HCT116 (cell line): Measurements from ENCODE around the gene ANKZF1. TPM values are rescaled to one million over a fixed set of nuclear protein-coding genes. Genes with fewer than 3 reads are reported as not detected.

Experiments
- ATAC-seq: fragments of 200-7000 bp; cut with Tn5 transposase; 2 replicates; pipeline ENCODE4 v1.9.1; 2020; ENCODE audit warnings: mild to moderate bottlenecking, moderate library complexity
- BruUV-seq: library from RNA; stranded (reverse); fragments of 400-500 nt; replicated peaks from 2 replicates; lab custom pipeline; 2021; lab: Mats Ljungman, UMichigan
- CTCF ChIA-PET: fragments of 300-600 bp; sonication (Branson Sonifier 250); formaldehyde crosslinking; loops from one replicate; lab custom pipeline; 2021; ENCODE audit warnings: antibody characterized with exemption; lab: Charles Lee
- POLR2A ChIA-PET: fragments of 300-600, 350-600 bp; sonication (Branson Sonifier 250); formaldehyde crosslinking; loops from one replicate; lab custom pipeline; 2021; ENCODE audit warnings: antibody characterized with exemption; lab: Charles Lee
- RAD21 ChIA-PET, 2 experiments: fragments of 300-600 bp; sonication (Branson Sonifier 250); formaldehyde crosslinking; loops; one replicate each; lab custom pipeline; 2023; ENCODE audit warnings: low total read pairs in 2 of 2; ENCODE audit not compliant: uncharacterized antibody in 2 of 2, unreplicated experiment in 2 of 2, low non-redundant PET in 1 of 2; lab: Charles Lee
- DNase-seq: peaks from one replicate; pipeline ENCODE4 v3.0.0-alpha.2; 2010; ENCODE audit warnings: low read depth, low spot score
- H2AFZ ChIP-seq: fragments of 200-600 bp; shearing (Covaris generic), sonication (generic); 2 replicates; pipeline ENCODE4 v1.6.1; 2017; ENCODE audit warnings: low read depth, mixed run types, mixed read lengths, antibody characterized with exemption, low read length; ENCODE audit not compliant: poor library complexity, severe bottlenecking
- H3K27ac ChIP-seq: 2 replicates; pipeline ENCODE4 v1.5.1; 2012; ENCODE audit warnings: low read depth, low read length
- H3K27me3 ChIP-seq: fragments of 200-600 bp; sonication (generic); 2 replicates; pipeline ENCODE4 v1.6.1; 2016; ENCODE audit warnings: mixed run types, low read length, mixed read lengths; ENCODE audit not compliant: insufficient read depth
- H3K36me3 ChIP-seq, 2 experiments: fragments of 200-500 bp in 1 of 2; fragments of 200-600 bp in 1 of 2; sonication (Bioruptor generic) in 1 of 2; sonication (generic) in 1 of 2; 2 replicates each; pipeline versions ENCODE4 v1.5.1 to v1.6.1; 2014 to 2016; ENCODE audit warnings: low read length in 2 of 2, inconsistent platforms in 1 of 2, mixed read lengths in 1 of 2, mixed run types in 1 of 2; ENCODE audit not compliant: insufficient read depth in 2 of 2, control insufficient read depth in 1 of 2
- H3K4me1 ChIP-seq, 2 experiments: fragments of 200-600 bp in 1 of 2; sonication (generic) in 1 of 2; 2 replicates each; pipeline versions ENCODE4 v1.5.1 to v1.6.1; 2012 to 2017; ENCODE audit warnings: low read length in 2 of 2, inconsistent platforms in 1 of 2, mild to moderate bottlenecking in 1 of 2, mixed read lengths in 1 of 2, mixed run types in 1 of 2, moderate library complexity in 1 of 2; ENCODE audit not compliant: insufficient read depth in 2 of 2, control insufficient read depth in 1 of 2
- H3K4me2 ChIP-seq: fragments of 200-600 bp; sonication (generic); 2 replicates; pipeline ENCODE4 v1.6.1; 2017; ENCODE audit warnings: mixed run types, low read length, mixed read lengths
- H3K4me3 ChIP-seq, 2 experiments: fragments of 200-600 bp in 1 of 2; sonication (generic) in 1 of 2; replicated peaks in 1 of 2; 2 replicates each; pipeline ENCODE4 v1.5.1; 2011 to 2016; ENCODE audit warnings: low read length in 2 of 2, control low read depth in 1 of 2, low read depth in 1 of 2, mild to moderate bottlenecking in 1 of 2, mixed read lengths in 1 of 2, mixed run types in 1 of 2
- H3K79me2 ChIP-seq: fragments of 200-600 bp; sonication (generic); 2 replicates; pipeline ENCODE4 v1.6.1; 2017; ENCODE audit warnings: mild to moderate bottlenecking, mixed run types, low read length, moderate library complexity, mixed read lengths; ENCODE audit not compliant: insufficient read depth
- H3K9ac ChIP-seq: fragments of 200-600 bp; sonication (generic); 2 replicates; pipeline ENCODE4 v1.6.1; 2016; ENCODE audit warnings: low read length, mixed read lengths
- H3K9me2 ChIP-seq: fragments of 200-600 bp; sonication (generic), shearing (Covaris generic); 2 replicates; pipeline ENCODE4 v1.6.1; 2017; ENCODE audit warnings: mixed run types, mild to moderate bottlenecking, moderate library complexity; ENCODE audit not compliant: insufficient read depth
- H3K9me3 ChIP-seq, 2 experiments: fragments of 200-500 bp in 1 of 2; fragments of 200-600 bp in 1 of 2; sonication (Bioruptor generic) in 1 of 2; sonication (generic) in 1 of 2; 2 replicates each; pipeline ENCODE4 v1.6.1; 2014 to 2017; ENCODE audit warnings: low read length in 2 of 2, mixed read lengths in 2 of 2, inconsistent platforms in 1 of 2, low read depth in 1 of 2, mild to moderate bottlenecking in 1 of 2, mixed run types in 1 of 2, moderate library complexity in 1 of 2; ENCODE audit not compliant: control insufficient read depth in 1 of 2, insufficient read depth in 1 of 2
- H4K20me1 ChIP-seq: fragments of 200-600 bp; sonication (generic), shearing (Covaris generic); 2 replicates; pipeline ENCODE4 v1.6.1; 2017; ENCODE audit warnings: mixed run types, mild to moderate bottlenecking, moderate library complexity; ENCODE audit not compliant: insufficient read depth
- CTCF ChIP-seq, 3 experiments: fragments of 200-600 bp in 1 of 3; sonication (generic) in 1 of 3; IDR thresholded peaks in 2 of 3; conservative IDR thresholded peaks in 1 of 3; 2 replicates each; pipeline ENCODE4 v1.5.1; 2012 to 2017; ENCODE audit warnings: low read depth in 2 of 3, low read length in 2 of 3, antibody characterized with exemption in 1 of 3, borderline replicate concordance in 1 of 3, control low read depth in 1 of 3, mild to moderate bottlenecking in 1 of 3, mixed read lengths in 1 of 3, mixed run types in 1 of 3, moderate library complexity in 1 of 3; ENCODE audit not compliant: insufficient read depth in 1 of 3
- JUND ChIP-seq: IDR thresholded peaks from 2 replicates; pipeline ENCODE4 v1.6.1; 2012
- intact Hi-C: fragments of 100-400 bp; cut with micrococcal nuclease; formaldehyde crosslinking; loops from 2 replicates; pipeline ENCODE4 v1.10.0; 2022
- total RNA-seq: library from RNA; stranded (reverse); gene quantifications from one replicate; pipeline ENCODE4 v1.2.1, GENCODE V29; 2021; ENCODE audit not compliant: unreplicated experiment

The ANKZF1 gene
- total RNA-seq, 1 experiment from 2014 or later = 64.7 TPM

DNA sequence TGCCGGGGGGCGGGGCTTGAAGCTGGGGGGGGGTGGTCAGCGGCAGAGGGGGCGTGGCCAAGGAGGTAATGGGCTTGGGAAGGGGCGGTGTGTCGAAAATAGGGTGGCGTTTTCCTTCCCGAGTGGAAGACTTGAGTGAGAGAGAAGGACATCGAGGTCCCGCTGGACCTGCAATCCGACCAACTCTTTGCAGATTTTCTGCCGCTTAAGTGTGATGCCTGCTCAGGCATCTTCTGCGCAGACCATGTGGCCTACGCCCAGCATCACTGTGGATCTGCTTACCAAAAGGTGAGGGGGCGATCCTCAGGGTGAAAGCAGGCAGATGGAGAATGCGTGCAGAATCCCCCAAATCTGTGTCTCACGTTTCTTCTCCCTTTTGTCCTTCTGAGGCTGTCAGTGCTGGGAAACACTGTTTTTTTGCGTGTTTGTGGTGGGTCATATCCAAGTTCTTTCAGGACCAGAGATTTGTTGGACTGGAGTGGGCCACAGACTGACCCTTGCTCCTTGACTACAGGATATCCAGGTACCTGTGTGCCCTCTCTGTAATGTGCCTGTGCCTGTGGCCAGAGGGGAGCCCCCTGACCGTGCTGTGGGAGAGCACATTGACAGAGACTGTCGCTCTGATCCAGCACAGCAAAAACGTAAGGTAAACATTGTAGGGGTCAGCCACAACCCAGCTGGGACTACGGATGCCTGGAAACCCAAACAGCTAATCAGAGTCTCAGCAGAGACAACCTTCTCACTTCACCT lies 22.3 kb upstream of the ANKZF1 start:
- H3K9me3 ChIP-seq = peaks cover 0 to 9% of the 10 kb centered on the region in 2 experiments; a peak in 2 of 4 replicates
- BruUV-seq = TSS peak; percentile 83
- H3K27ac ChIP-seq = peak overlapping the region; percentile 68
- H3K4me1 ChIP-seq = peaks cover 11 to 17% of the 10 kb centered on the region in 2 experiments
- DNase-seq = no peak
- H3K4me2 ChIP-seq = peak overlapping the region; percentile 94
- peak overlapping the region; percentile 67 for H3K4me3 ChIP-seq
- RAD21 ChIA-PET = interaction anchor here in 1 of 2 experiments (0.6 kb wide), 1 partner anchor 8 kb away, joined by 9 read pairs; no protein-coding TSS in a partner anchor
- POLR2A ChIA-PET = interaction anchor here (0.8 to 2.2 kb wide), 4 partner anchors 10 to 42 kb away, joined by 4 to 18 read pairs (median 8); partner anchors contain the start of genes ANKZF1 and ATG9A
- peak overlapping the region; percentile 77 for H3K9ac ChIP-seq
- no peaks in the 10 kb centered on the region for H3K9me2 ChIP-seq
- no peaks in the 10 kb centered on the region for H4K20me1 ChIP-seq
- intact Hi-C loops = loop anchor here (2.0 kb wide), 1 partner anchor 31 kb away; the partner anchor contains the start of gene CNPPD1
- no peaks in the 10 kb centered on the region for H3K79me2 ChIP-seq
- peaks cover 10 to 13% of the 10 kb centered on the region in 2 experiments; a peak in 3 of 4 replicates for H3K36me3 ChIP-seq
- ATAC-seq = peak; percentile 5
- CTCF ChIA-PET = interaction anchor here (1.1 to 1.7 kb wide), 2 partner anchors 11 to 15 kb away, joined by 4 to 5 read pairs; partner anchors contain the start of gene ABCB6
- TF ChIP-seq CTCF (IDR thresholded peaks at IDR 0.05 in 2 of 3, conservative IDR thresholded peaks at IDR 0.05 in 1 of 3; ENCODE audit: borderline replicate concordance in 1 of 3, insufficient read depth in 1 of 3, low read depth in 2 of 3, low read length in 2 of 3) (no peak), JUND (no peak)
- H3K27me3 ChIP-seq = no peaks in the 10 kb centered on the region
- H2AFZ ChIP-seq = no peak overlapping the region
